ENCODE data around the gene LTBP1.

- TF ChIP-seq CTCF (IDR thresholded peaks at IDR 0.05) (no peak), SIN3A (IDR thresholded peaks at IDR 0.05; ENCODE audit: borderline replicate concordance, insufficient read depth, low read depth, low read length) (no peak), POLR2AphosphoS5 (IDR thresholded peaks at IDR 0.05; ENCODE audit: low read depth, low read length) (no peak), REST (IDR thresholded peaks at IDR 0.05; ENCODE audit: insufficient read depth in 1 of 2, low read depth in 2 of 2, low read length in 1 of 2) (no peak)
Observed at GRCh38 chr2:32926708-32927084, 20.1 kb upstream of the LTBP1 start.

All from Panc1 (cell line).